Activated gamma-delta T cell (primary cell): Measurements from ENCODE around the gene ZNF569.
"Not testable (repeated sequence)": the region's sequence is repeated elsewhere in the genome, so short reads cannot be mapped to it uniquely, and the experiment has no call there.

Source experiments
- DNase-seq: peaks from one replicate; lab custom pipeline; 2025; lab: John Stamatoyannopoulos, UW
- total RNA-seq, 2 donors: gene quantifications; one replicate each; lab custom pipeline; 2026; lab: John Stamatoyannopoulos, UW

Gene ZNF569
- 24.0 to 27.5 reads per million in 2 donors for total RNA-seq

GRCh38 chr19:37466798-37467607, at the start of gene ZNF569:
ZNF569 (minus strand) TSS chr19:37467444; CDS start chr19:37444921, 22,523 bp downstream.
- peak; percentile 59 for DNase-seq

- DNase-seq = no peak
These were observed 46.2 kb upstream of the ZNF569 start for GRCh38 chr19:37513397-37513796.

- no peak for DNase-seq
These were observed 44.6 kb upstream of the ZNF569 start for GRCh38 chr19:37511821-37512220.

GRCh38 chr19:37511186-37511585, 43.9 kb upstream of the ZNF569 start:
- DNase-seq = no peak

- no peak for DNase-seq
These were observed 39.9 kb upstream of the ZNF569 start for GRCh38 chr19:37507167-37507464.

GRCh38 chr19:37506387-37507166, 39.3 kb upstream of the ZNF569 start, which contains the start of gene ZNF793:
ZNF793 (plus strand) TSS chr19:37506939; CDS start chr19:37523440, 16,501 bp downstream.
- peak; percentile 18 for DNase-seq

- no peak for DNase-seq
These were observed 38.7 kb upstream of the ZNF569 start for GRCh38 chr19:37505958-37506386.

GRCh38 chr19:37492213-37492612, 25.0 kb upstream of the ZNF569 start:
- DNase-seq = no peak

GRCh38 chr19:37484406-37485168, 17.3 kb upstream of the ZNF569 start:
- DNase-seq = no peak

- no peak for DNase-seq
These were observed 4.9 kb upstream of the ZNF569 start for GRCh38 chr19:37472165-37472564.

GRCh38 chr19:37470216-37470615, 3.0 kb upstream of the ZNF569 start:
- no peak for DNase-seq

GRCh38 chr19:37468961-37469777, 1.9 kb upstream of the ZNF569 start, which contains the start of gene ZNF570:
ZNF570 (plus strand) TSS chr19:37469356; CDS start chr19:37470355, 999 bp downstream.
- peak; percentile 70 for DNase-seq

- no peak for DNase-seq
These were observed 405 bp upstream of the ZNF569 start for GRCh38 chr19:37467608-37468090.

GRCh38 chr19:37466277-37466797, 907 bp downstream of the ZNF569 start:
- no peak for DNase-seq

GRCh38 chr19:37452500-37453245, 14.6 kb downstream of the ZNF569 start:
- DNase-seq = no peak

GRCh38 chr19:37413313-37414084, 53.7 kb downstream of the ZNF569 start:
- no peak for DNase-seq

- no peak for DNase-seq
These were observed 54.5 kb downstream of the ZNF569 start for GRCh38 chr19:37412700-37413099.

GRCh38 chr19:37406140-37406846, 61.0 kb downstream of the ZNF569 start:
- not testable (repeated sequence) for DNase-seq

- DNase-seq = no peak
These were observed 63.8 kb downstream of the ZNF569 start for GRCh38 chr19:37403403-37403802.
